Esophagus muscularis mucosa (tissue), 4 donors: Measurements from ENCODE around the gene GPR137B. TPM values are rescaled to one million over a fixed set of nuclear protein-coding genes. Genes with fewer than 3 reads are reported as not detected.

Experiments used
- DNase-seq: peaks from one replicate; pipeline ENCODE4 v3.0.0-alpha.2; 2017; ENCODE audit errors: extremely low spot score
- H3K27ac ChIP-seq, 4 donors: fragments of 200-600 bp; sonication (generic); replicated peaks in 1 of 4; 1 replicate in 3 of 4; 2 replicates in 1 of 4; pipeline ENCODE4 v1.5.1; 2016 to 2019; ENCODE audit warnings: mild to moderate bottlenecking in 1 of 4
- H3K27me3 ChIP-seq, 4 donors: fragments of 200-600 bp; sonication (generic); one replicate each; pipeline versions ENCODE4 v1.5.1 to v1.6.0; 2016 to 2019
- H3K36me3 ChIP-seq, 4 donors: fragments of 200-600 bp; sonication (generic); one replicate each; pipeline ENCODE4 v1.5.1; 2016 to 2019
- H3K4me1 ChIP-seq, 4 donors: fragments of 200-600 bp; sonication (generic); one replicate each; pipeline ENCODE4 v1.5.1; 2016 to 2019
- H3K4me3 ChIP-seq, 4 donors: fragments of 200-600 bp; sonication (generic); 1 replicate in 2 of 4; 2 replicates in 2 of 4; pipeline ENCODE4 v1.5.1; 2016 to 2019; ENCODE audit warnings: mild to moderate bottlenecking in 4 of 4, moderate library complexity in 1 of 4
- H3K9me3 ChIP-seq, 4 donors: fragments of 200-600 bp; sonication (generic); 1 replicate in 3 of 4; 2 replicates in 1 of 4; pipeline ENCODE4 v1.5.1; 2016 to 2019
- CTCF ChIP-seq, 3 experiments: fragments of 200-600 bp in 2 of 3; fragments of 450-650 bp in 1 of 3; sonication (generic) in 2 of 3; IDR thresholded peaks; one replicate each; pipeline ENCODE4 v1.5.1; 2017 to 2019; ENCODE audit warnings: antibody characterized with exemption in 3 of 3, mild to moderate bottlenecking in 2 of 3, moderate library complexity in 1 of 3
- EP300 ChIP-seq: sonication (generic); formaldehyde crosslinking; IDR thresholded peaks from one replicate; pipeline ENCODE4 v1.6.1; 2017; ENCODE audit warnings: antibody characterized with exemption
- POLR2A ChIP-seq: fragments of 450-650 bp; IDR thresholded peaks from one replicate; pipeline ENCODE4 v1.6.1; 2017; ENCODE audit warnings: antibody characterized with exemption, moderate library complexity, mild to moderate bottlenecking, low read depth
- POLR2AphosphoS5 ChIP-seq, 2 donors: sonication (generic); formaldehyde crosslinking; IDR thresholded peaks; one replicate each; pipeline ENCODE4 v1.6.1; 2017; ENCODE audit warnings: antibody characterized with exemption in 2 of 2
- WGBS: methylation state at CpG from one replicate; pipeline ENCODE4 v1.1.5; 2018; 5-methylcytosine and 5-hydroxymethylcytosine counted together
- intact Hi-C: fragments of 100-400 bp; cut with DNase I; formaldehyde crosslinking; loops from one replicate; pipeline ENCODE4 v1.15.1; 2023
- total RNA-seq, 4 donors: library from RNA; depleted of rRNA; stranded (reverse); fragments of >200 nt; gene quantifications; one replicate each; pipeline versions ENCODE4 v1.1.0 to v1.2.1, GENCODE V29; 2016

Gene GPR137B
- total RNA-seq, 4 donors from 2014 or later, result 14.5 to 21.3 (median 15.7) TPM

GRCh38 chr1:236108027-236108648, 34.2 kb upstream of the GPR137B start:
- Histone ChIP-seq H3K27me3 (peaks cover 0 to 6% (median 0%) of the 10 kb centered on the region in 4 donors), H3K9me3 (no peaks in the 10 kb centered on the region), H3K36me3 (no peaks in the 10 kb centered on the region), H3K27ac (no peak overlapping the region), H3K4me3 (no peak overlapping the region), H3K4me1 (peaks cover 0 to 5% (median 0%) of the 10 kb centered on the region in 4 donors)
- intact Hi-C loops, result loop anchor here (10.0 kb wide), 1 partner anchor 417 kb away; the partner anchor contains the start of gene LGALS8
- WGBS, result 90% methylated on average over 7 of the region's 7 CpGs
- no peak for DNase-seq
- TF ChIP-seq POLR2A, result no peak
- TF ChIP-seq POLR2AphosphoS5 (IDR thresholded peaks at IDR 0.05), result no peak
- no peak for TF ChIP-seq CTCF (IDR thresholded peaks at IDR 0.05)
- no peak for TF ChIP-seq EP300

- no peaks in the 10 kb centered on the region for H3K36me3 ChIP-seq
- H3K27ac ChIP-seq, result no peak overlapping the region
- no peak for DNase-seq
- 92% methylated on average over 5 of the region's 13 CpGs for WGBS
- TF ChIP-seq POLR2AphosphoS5 (IDR thresholded peaks at IDR 0.05), result no peak
- no peak for TF ChIP-seq CTCF (IDR thresholded peaks at IDR 0.05)
- TF ChIP-seq EP300, result no peak
- TF ChIP-seq POLR2A, result no peak
- no peaks in the 10 kb centered on the region for H3K4me1 ChIP-seq
- H3K4me3 ChIP-seq, result no peak overlapping the region
- peaks cover 0 to 4% (median 0%) of the 10 kb centered on the region in 4 donors for H3K27me3 ChIP-seq
- intact Hi-C loops, result no loop called here
- no peaks in the 10 kb centered on the region for H3K9me3 ChIP-seq
These were observed 32.2 kb upstream of the GPR137B start for GRCh38 chr1:236110137-236110536.

- DNase-seq, result no peak
These were observed 30.6 kb upstream of the GPR137B start for GRCh38 chr1:236111527-236112331.

GRCh38 chr1:236112332-236112627, 30.1 kb upstream of the GPR137B start:
- no peak for TF ChIP-seq POLR2A
- TF ChIP-seq EP300, result no peak
- no peak for TF ChIP-seq CTCF (IDR thresholded peaks at IDR 0.05)
- TF ChIP-seq POLR2AphosphoS5 (IDR thresholded peaks at IDR 0.05), result no peak
- no peak overlapping the region for H3K27ac ChIP-seq
- intact Hi-C loops, result no loop called here
- no peaks in the 10 kb centered on the region for H3K36me3 ChIP-seq
- H3K4me1 ChIP-seq, result no peaks in the 10 kb centered on the region
- H3K27me3 ChIP-seq, result peaks cover 0 to 4% (median 0%) of the 10 kb centered on the region in 4 donors
- 90% methylated on average over 6 of the region's 6 CpGs for WGBS
- no peaks in the 10 kb centered on the region for H3K9me3 ChIP-seq
- DNase-seq, result no peak
- no peak overlapping the region for H3K4me3 ChIP-seq

More at GRCh38 chr1:236111527-236112331, 30.6 kb upstream of the GPR137B start:
- TF ChIP-seq POLR2AphosphoS5 (IDR thresholded peaks at IDR 0.05) (no peak), CTCF (IDR thresholded peaks at IDR 0.05) (no peak), EP300 (no peak), POLR2A (no peak)
- H3K4me3 ChIP-seq, result no peak overlapping the region
- H3K27me3 ChIP-seq, result peaks cover 0 to 4% (median 0%) of the 10 kb centered on the region in 4 donors
- intact Hi-C loops, result no loop called here
- H3K27ac ChIP-seq, result no peak overlapping the region
- WGBS, result 93% methylated on average over 9 of the region's 17 CpGs
- H3K9me3 ChIP-seq, result no peaks in the 10 kb centered on the region
- no peaks in the 10 kb centered on the region for H3K36me3 ChIP-seq
- no peaks in the 10 kb centered on the region for H3K4me1 ChIP-seq
